RWPE2 (cell line): ENCODE data around the gene ELMOD3.

Source experiments
- ATAC-seq: fragments of 200-7000 bp; cut with Tn5 transposase; 3 replicates; pipeline ENCODE4 v1.9.1; 2021; ENCODE audit warnings: low read depth
- DNase-seq: peaks from one replicate; pipeline ENCODE4 v3.0.0-alpha.2; 2020; ENCODE audit warnings: low spot score
- H3K27ac ChIP-seq: fragments of 450-650 bp; 2 replicates; pipeline ENCODE4 v1.5.1; 2017; ENCODE audit warnings: mild to moderate bottlenecking; ENCODE audit not compliant: poor library complexity, severe bottlenecking
- H3K27me3 ChIP-seq: fragments of 250-450 bp; sonication (Bioruptor Pico); 2 replicates; pipeline ENCODE4 v1.5.1; 2021; ENCODE audit warnings: mild to moderate bottlenecking, moderate library complexity; ENCODE audit not compliant: insufficient read depth, poor library complexity, severe bottlenecking
- H3K36me3 ChIP-seq: fragments of 250-450 bp; sonication (Bioruptor Pico); 2 replicates; pipeline ENCODE4 v1.5.1; 2020; ENCODE audit warnings: low read depth, mild to moderate bottlenecking, moderate library complexity
- H3K4me1 ChIP-seq: fragments of 250-450 bp; sonication (Bioruptor Pico); 2 replicates; pipeline ENCODE4 v1.5.1; 2021; ENCODE audit warnings: mild to moderate bottlenecking, moderate library complexity; ENCODE audit not compliant: insufficient read depth, poor library complexity, severe bottlenecking
- H3K4me3 ChIP-seq: fragments of 250-450 bp; sonication (Bioruptor Pico); 2 replicates; pipeline ENCODE4 v1.5.1; 2021; ENCODE audit warnings: mild to moderate bottlenecking, moderate library complexity; ENCODE audit not compliant: severe bottlenecking
- H3K9me3 ChIP-seq: fragments of 250-450 bp; sonication (Bioruptor Pico); 2 replicates; pipeline ENCODE4 v1.5.1; 2021; ENCODE audit warnings: mild to moderate bottlenecking, moderate library complexity; ENCODE audit not compliant: severe bottlenecking
- TF ChIP-seq, protein P1 (sequence below): fragments of 450-650 bp; IDR thresholded peaks from one replicate; pipeline ENCODE4 v1.5.1; 2017; ENCODE audit warnings: mild to moderate bottlenecking, moderate library complexity; ENCODE audit not compliant: poor library complexity, severe bottlenecking

The ELMOD3 gene

DNA sequence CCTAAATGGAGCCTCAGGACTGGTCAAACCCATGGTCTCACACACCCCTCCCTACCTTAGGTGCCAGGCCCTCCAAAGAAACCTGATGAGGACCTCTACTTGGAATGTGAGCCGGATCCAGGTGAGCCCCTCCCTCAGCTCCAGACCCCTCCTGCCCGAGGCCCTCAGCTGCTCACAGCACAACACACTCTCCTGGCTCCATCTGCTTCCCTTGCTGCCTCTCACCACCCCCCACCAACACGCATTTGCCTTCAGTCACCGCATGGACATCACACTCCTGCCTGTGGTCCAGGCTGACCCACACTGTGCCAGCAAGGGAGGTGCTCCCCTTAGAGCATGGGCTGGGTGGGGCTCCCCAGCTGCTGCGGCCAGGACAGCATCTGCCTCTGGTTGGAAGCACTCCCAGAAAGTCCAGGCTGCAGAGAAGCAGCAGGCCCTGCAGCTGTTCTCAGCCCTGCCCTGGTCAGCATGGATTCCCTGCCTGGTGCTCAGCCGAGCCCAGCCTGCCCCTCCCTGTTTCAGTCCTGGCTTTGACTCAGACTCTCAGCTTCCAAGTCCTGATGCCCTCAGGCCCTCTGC is 79.0 kb downstream of the ELMOD3 start:
- H3K4me1 ChIP-seq: peaks cover 28% of the 10 kb centered on the region
- peak; percentile 85 for DNase-seq
- H3K27ac ChIP-seq: peak overlapping the region; percentile 67
- no peaks in the 10 kb centered on the region for H3K36me3 ChIP-seq
- peak; percentile 87 for ATAC-seq
- TF ChIP-seq, protein P1, sequence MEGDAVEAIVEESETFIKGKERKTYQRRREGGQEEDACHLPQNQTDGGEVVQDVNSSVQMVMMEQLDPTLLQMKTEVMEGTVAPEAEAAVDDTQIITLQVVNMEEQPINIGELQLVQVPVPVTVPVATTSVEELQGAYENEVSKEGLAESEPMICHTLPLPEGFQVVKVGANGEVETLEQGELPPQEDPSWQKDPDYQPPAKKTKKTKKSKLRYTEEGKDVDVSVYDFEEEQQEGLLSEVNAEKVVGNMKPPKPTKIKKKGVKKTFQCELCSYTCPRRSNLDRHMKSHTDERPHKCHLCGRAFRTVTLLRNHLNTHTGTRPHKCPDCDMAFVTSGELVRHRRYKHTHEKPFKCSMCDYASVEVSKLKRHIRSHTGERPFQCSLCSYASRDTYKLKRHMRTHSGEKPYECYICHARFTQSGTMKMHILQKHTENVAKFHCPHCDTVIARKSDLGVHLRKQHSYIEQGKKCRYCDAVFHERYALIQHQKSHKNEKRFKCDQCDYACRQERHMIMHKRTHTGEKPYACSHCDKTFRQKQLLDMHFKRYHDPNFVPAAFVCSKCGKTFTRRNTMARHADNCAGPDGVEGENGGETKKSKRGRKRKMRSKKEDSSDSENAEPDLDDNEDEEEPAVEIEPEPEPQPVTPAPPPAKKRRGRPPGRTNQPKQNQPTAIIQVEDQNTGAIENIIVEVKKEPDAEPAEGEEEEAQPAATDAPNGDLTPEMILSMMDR: no peak
- H3K9me3 ChIP-seq: no peaks in the 10 kb centered on the region
- no peak overlapping the region for H3K4me3 ChIP-seq
- no peaks in the 10 kb centered on the region for H3K27me3 ChIP-seq

DNA sequence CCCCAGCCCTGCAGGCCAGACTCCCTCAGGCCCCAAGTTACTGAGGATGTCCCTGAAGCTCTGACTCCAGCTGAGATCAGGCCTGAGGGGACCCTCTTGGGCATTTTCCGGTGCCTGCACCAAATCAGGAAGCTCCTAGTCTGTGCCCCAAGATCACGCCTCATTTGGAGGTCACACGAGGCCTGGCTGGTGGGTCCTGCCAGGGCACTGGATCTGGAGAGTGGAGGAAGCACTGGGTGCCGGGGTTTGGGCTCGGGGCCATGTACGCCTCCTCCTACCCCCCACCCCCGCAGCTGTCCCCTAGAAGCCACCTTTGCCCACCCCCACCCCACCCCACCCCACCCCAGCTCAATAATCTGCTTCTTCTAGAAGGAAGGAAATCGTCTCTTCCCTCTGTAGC is 80.1 kb downstream of the ELMOD3 start:
- TF ChIP-seq, protein P1: no peak
- Histone ChIP-seq H3K27ac (peak overlapping the region; percentile 67), H3K9me3 (no peaks in the 10 kb centered on the region), H3K4me3 (no peak overlapping the region), H3K27me3 (no peaks in the 10 kb centered on the region), H3K4me1 (peaks cover 29% of the 10 kb centered on the region), H3K36me3 (no peaks in the 10 kb centered on the region)
- ATAC-seq: no peak
- DNase-seq: no peak

DNA sequence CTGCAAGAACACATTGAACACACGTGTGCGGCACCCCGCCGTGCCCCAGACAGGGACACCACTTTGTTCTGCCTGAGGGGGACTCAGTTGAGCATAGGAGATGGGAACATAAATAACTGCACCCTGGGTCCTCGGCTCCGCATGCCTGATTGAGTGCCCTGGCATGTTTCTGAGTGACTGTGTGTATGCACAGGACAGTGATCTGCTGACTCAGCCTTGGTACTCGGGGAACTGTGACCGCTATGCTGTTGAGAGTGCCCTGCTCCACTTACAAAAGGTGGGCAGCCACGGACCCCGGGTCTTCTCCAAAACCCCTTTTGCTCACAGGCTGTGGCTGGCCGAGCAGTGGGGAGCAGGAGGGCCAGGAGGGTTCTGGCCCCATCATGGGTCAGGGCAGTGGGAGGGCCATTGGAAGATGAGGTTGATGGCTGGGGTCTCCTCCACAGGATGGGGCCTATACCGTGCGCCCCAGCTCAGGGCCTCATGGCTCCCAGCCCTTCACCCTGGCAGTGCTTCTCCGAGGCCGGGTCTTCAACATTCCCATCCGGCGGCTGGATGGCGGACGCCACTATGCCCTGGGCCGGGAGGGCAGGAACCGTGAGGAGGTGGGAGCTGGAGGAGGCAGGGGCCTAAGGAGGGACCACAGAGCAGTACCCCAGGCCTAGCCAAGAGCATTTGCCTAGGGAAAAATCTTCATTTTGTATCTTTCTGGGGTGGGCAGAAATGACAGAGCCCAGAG is 80.8 kb downstream of the ELMOD3 start:
- Histone ChIP-seq H3K9me3 (no peaks in the 10 kb centered on the region), H3K4me1 (peaks cover 29% of the 10 kb centered on the region), H3K27me3 (no peaks in the 10 kb centered on the region), H3K4me3 (no peak overlapping the region), H3K36me3 (no peaks in the 10 kb centered on the region), H3K27ac (peak overlapping the region; percentile 67)
- no peak for ATAC-seq
- TF ChIP-seq, protein P1: no peak
- DNase-seq: no peak

DNA sequence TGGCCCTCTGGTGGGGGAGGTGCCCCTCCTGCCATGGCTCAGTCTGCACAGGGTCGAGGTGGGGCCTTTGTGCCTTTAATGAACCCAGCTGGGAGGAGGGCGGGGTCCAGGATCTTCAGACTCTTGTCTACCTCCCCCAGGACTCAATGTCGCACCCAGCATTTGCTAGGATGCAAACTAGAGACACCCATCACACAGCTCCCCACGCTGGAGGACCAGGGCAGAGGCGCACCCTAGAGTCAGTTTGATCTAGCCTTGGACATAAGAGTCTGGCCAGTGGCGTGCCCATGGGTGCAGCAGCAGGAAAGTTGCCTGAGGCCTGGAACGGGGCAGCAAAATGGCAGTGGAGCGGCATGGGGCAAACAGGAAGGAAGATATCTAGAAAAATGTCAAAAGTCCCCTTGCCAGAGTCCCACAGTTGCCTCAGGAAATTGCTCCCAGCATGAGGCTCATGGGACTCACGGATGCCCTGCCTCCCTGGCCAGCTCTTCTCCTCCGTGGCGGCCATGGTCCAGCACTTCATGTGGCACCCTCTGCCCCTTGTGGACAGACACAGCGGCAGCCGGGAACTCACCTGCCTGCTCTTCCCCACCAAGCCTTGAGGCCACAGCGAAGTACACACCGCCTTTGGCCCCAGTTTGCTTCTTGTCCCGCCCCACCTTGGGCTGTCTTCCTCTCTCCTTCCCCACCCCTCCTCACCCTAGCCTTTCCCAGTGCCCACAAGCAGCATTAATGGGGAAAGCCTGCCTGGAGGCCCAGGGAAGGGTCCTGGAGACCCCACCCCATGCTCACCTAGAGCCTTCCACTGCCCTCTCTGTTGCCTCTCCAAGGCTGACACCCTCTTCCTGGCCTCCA is 81.6 kb downstream of the ELMOD3 start:
- Histone ChIP-seq H3K27me3 (no peaks in the 10 kb centered on the region), H3K9me3 (no peaks in the 10 kb centered on the region), H3K4me1 (peaks cover 29% of the 10 kb centered on the region), H3K27ac (peak overlapping the region; percentile 61), H3K4me3 (no peak overlapping the region), H3K36me3 (no peaks in the 10 kb centered on the region)
- TF ChIP-seq, protein P1: no peak
- DNase-seq (no peak), ATAC-seq (no peak)
